ENCODE measurements around the gene P4HTM.

The P4HTM gene

GRCh38 chr3:48989796-48990635 is at the start of gene P4HTM:
P4HTM (plus strand) TSS chr3:48990241; CDS start chr3:48990257, 16 bp downstream.
- peak; percentile 82 for DNase-seq

- no peak for DNase-seq
Measured at GRCh38 chr3:48945432-48945831, 44.6 kb upstream of the P4HTM start.

GRCh38 chr3:48945891-48946549 is 44.0 kb upstream of the P4HTM start:
- no peak for DNase-seq

GRCh38 chr3:48949376-48949717 is 40.7 kb upstream of the P4HTM start:
- no peak for DNase-seq

- no peak for DNase-seq
Measured at GRCh38 chr3:48950051-48950450, 40.0 kb upstream of the P4HTM start.

- no peak for DNase-seq
Measured at GRCh38 chr3:48951764-48952163, 38.3 kb upstream of the P4HTM start.

GRCh38 chr3:48952510-48953118 is 37.4 kb upstream of the P4HTM start:
- DNase-seq, result peak; percentile 48

- DNase-seq, result no peak
Measured at GRCh38 chr3:48957006-48957705, 32.9 kb upstream of the P4HTM start.

- no peak for DNase-seq
Measured at GRCh38 chr3:48960841-48961413, 29.1 kb upstream of the P4HTM start.

- no peak for DNase-seq
Measured at GRCh38 chr3:48962340-48962739, 27.7 kb upstream of the P4HTM start.

- DNase-seq, result no peak
Measured at GRCh38 chr3:48962939-48963338, 27.1 kb upstream of the P4HTM start.

- DNase-seq, result no peak
Measured at GRCh38 chr3:48963591-48963990, 26.4 kb upstream of the P4HTM start.

GRCh38 chr3:48966367-48966766 is 23.7 kb upstream of the P4HTM start:
- no peak for DNase-seq

- no peak for DNase-seq
Measured at GRCh38 chr3:48966876-48967361, 23.1 kb upstream of the P4HTM start.

- no peak for DNase-seq
Measured at GRCh38 chr3:48970586-48970985, 19.5 kb upstream of the P4HTM start.

- no peak for DNase-seq
Measured at GRCh38 chr3:48974076-48974864, 15.8 kb upstream of the P4HTM start.

GRCh38 chr3:48979451-48979850 is 10.6 kb upstream of the P4HTM start:
- DNase-seq, result no peak

- DNase-seq, result no peak
Measured at GRCh38 chr3:48980295-48980694, 9.7 kb upstream of the P4HTM start.

- no peak for DNase-seq
Measured at GRCh38 chr3:48982016-48982415, 8.0 kb upstream of the P4HTM start.

- DNase-seq, result no peak
Measured at GRCh38 chr3:48982686-48983085, 7.4 kb upstream of the P4HTM start.

- no peak for DNase-seq
Measured at GRCh38 chr3:48983096-48983495, 6.9 kb upstream of the P4HTM start.

GRCh38 chr3:48984663-48985062 is 5.4 kb upstream of the P4HTM start:
- no peak for DNase-seq
